GM21360 (cell line): Measurements from ENCODE around the gene RNF215.

ENCODE experiments used
- ATAC-seq: cut with Tn5 transposase; IDR thresholded peaks from one replicate; pipeline ENCODE4 v1.9.1; 2021; ENCODE audit warnings: mild to moderate bottlenecking, moderate library complexity; ENCODE audit not compliant: unreplicated experiment

The RNF215 gene

DNA sequence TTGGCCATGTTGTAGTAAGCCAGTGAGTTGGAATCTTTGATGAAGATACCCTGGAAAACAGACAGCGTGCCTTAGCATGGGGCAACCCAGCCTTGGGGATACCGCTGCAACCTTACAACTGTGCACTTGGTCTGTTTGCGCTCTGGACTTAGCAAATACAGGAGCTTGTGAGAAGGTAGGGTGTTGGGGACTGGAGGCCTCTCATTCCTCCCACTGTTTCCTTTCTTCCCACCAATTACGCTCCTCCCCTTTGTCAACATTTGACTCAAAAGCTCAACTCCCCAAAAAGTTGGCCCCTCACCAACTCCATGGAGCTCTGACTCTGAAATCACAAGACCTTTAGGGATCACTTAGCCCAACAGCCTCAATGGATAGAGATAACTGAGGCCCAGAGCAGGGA is 52.6 kb downstream of the RNF215 start:
- ATAC-seq, result no peak

DNA sequence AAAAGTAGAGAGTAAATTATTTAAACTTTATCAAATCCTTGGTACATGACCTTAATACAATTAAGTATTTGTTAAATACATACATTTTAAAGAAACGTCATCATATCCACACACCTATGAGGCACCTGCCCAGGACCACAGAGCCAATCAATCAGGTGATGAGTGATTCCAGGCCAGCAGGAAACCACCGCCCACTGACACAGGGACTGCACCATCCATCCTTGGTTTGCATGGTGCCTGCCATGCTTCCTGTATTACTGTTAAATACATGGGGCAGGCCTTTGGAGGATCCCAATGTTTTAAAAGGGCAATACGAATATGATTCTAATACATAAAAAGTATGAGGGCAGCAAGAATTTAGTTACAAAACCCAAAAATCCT is 53.5 kb downstream of the RNF215 start:
- ATAC-seq, result no peak

DNA sequence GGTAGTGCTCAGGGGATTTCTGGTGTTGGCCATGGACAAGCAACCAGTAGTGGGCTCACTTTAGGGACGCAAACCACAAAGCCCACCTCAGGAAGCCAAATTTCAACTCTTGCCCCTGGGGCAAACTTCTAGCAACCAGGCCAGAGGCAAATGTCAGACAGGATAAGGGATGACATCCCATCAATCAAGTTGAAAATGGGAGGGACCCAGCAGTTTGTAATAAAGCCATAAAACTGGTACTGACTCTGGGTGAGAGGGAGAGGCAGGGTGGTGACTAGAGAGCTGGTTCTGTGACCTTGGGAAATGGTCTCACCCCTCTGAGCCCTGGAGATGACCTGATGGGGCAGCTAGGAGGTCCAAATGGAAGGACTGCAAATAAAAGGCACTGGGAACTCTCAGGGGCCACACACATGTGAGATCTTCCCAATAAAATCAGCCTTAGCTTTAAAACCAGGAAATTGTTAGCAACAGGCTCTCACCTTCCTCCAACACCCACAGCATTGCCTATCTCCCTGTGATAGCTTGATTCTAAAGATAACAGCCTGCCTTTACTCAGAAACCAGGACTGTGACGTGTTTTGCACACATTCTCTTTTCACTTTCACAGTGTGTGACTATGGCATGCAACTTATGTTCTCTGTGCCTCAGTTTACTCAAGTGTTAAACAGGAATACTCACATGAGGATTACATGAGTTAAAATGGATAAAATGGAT is 54.1 kb downstream of the RNF215 start:
- ATAC-seq, result no peak

DNA sequence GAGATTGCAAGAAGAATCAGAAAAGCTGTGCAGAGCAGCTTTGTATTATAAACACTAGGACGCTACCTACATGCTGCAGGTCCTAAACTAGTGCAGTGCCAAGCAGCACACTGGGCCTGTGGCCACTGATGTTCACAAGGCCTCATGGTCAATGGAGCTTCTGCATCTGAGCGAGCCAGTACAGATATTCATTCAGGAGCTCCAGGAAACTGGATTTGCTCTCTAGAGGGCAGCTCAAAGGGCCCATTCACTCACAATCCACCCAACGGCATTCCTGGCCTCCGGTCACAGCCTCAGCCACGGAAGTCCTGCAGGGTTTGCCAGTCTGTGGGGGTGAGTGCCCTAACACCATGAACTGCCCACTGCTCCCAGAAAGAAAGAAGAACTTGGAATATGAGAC is 54.7 kb downstream of the RNF215 start:
- ATAC-seq, result no peak
